ENCODE results near the gene POLE3.
"Not testable (repeated sequence)": the region's sequence is repeated elsewhere in the genome, so short reads cannot be mapped to it uniquely, and the experiment has no call there.

The POLE3 gene

GRCh38 chr9:113403646-113404045 is 6.8 kb downstream of the POLE3 start:
- DNase-seq (ENCODE audit: low read depth): no peak

GRCh38 chr9:113401027-113401792 is 9.3 kb downstream of the POLE3 start, which contains the start of gene ALAD:
TSS of gene ALAD (minus strand) at chr9:113401284. CDS start at chr9:113393559, 7,725 bp downstream.
- peak; percentile 99 for DNase-seq (ENCODE audit: low read depth)

GRCh38 chr9:113399646-113400200 is 10.8 kb downstream of the POLE3 start:
- no peak for DNase-seq (ENCODE audit: low read depth)

DNA sequence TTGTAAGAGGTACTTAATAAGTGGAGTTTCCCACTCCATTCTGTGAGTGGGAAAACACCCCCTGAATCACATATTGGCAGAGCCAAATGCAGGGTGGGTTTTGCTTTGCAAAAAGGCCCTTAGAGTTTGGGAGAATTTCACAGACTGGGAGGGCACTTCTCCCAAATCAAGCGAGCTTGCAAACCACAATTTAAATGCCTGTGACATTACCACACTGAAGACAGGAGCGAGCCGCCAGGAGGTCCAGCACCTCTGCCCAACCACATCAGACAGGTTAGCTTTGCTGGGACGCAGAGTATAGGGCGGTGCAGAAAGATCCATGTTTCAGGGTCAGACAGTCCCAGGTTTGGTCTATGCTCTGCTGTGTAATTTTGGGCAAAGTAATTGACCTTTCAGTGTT is 11.7 kb downstream of the POLE3 start:
- DNase-seq (ENCODE audit: low read depth): no peak

DNA sequence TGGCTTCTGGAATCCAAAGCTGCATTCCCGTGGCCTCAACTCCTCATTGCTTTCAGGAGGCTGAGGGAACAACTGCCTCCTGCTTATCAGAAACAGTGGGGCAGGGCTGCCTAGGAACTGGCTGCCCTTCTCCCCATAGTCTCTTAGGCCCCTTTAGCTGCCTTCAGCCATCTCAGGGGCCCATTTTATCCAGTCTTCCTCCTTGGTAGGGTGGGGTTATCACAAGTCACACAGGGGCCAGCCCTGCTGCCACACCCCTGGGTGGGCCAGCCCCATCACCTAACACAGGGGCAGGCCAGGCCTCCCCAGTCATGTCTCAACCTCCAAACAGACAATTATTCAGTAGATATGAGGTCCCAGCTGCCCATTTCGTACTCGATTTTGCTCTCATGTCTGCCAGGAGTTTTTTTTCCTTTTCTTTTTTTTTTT is 13.3 kb downstream of the POLE3 start:
- no peak for DNase-seq (ENCODE audit: low read depth)

- DNase-seq (ENCODE audit: low read depth): no peak
These were observed 15.2 kb downstream of the POLE3 start for GRCh38 chr9:113395000-113395861.

- no peak for DNase-seq (ENCODE audit: low read depth)
These were observed 17.2 kb downstream of the POLE3 start for GRCh38 chr9:113393281-113393680.

GRCh38 chr9:113391917-113392316 is 18.6 kb downstream of the POLE3 start:
- DNase-seq (ENCODE audit: low read depth): no peak

- DNase-seq (ENCODE audit: low read depth): no peak
These were observed 20.1 kb downstream of the POLE3 start for GRCh38 chr9:113390192-113390960.

- DNase-seq (ENCODE audit: low read depth): no peak
These were observed 21.0 kb downstream of the POLE3 start for GRCh38 chr9:113389451-113389850.

- DNase-seq (ENCODE audit: low read depth): no peak
These were observed 21.6 kb downstream of the POLE3 start for GRCh38 chr9:113388833-113389232.

GRCh38 chr9:113387560-113388230 is 22.8 kb downstream of the POLE3 start:
- DNase-seq (ENCODE audit: low read depth): no peak

DNA sequence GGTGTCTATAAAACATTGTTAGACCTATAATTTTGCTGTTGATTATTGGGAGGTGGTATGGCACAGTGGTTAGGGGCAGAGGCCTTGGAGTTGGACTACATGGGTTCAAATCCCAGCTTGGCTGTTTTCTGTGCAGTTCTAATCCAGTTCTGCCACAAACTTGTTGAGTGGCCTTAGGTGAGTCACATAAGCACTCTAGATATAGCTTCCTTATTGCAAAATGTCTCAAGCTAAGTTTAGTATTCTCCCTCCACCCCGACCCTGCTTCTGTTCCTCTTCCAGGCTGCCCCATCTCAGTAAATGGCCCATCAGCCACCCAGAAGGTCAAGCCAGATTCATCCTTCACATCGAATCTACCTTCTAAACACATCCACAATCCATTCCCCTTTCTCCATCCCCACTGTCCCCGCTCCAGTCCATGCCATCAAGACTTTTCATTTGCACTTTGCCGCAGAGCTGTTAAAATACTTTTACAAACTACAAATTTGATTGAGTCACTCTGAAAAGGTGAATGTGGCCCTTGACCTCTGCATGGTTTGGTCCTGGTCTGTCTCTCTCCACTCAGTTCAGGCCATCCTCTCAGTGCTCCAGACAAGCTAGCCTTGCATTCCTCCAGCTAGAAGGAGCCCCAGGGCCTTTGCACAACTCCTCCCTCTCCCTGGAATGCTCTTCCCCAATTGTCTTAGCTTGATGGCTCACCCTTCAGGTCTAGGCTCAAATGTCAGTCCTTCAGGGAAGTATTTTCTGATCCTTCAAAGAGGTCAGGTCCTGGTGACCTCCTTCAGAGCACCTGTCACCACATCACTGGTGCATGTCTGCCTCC is 23.7 kb downstream of the POLE3 start:
- DNase-seq (ENCODE audit: low read depth): no peak

- DNase-seq (ENCODE audit: low read depth): no peak
These were observed 28.5 kb downstream of the POLE3 start for GRCh38 chr9:113381909-113382411.

DNA sequence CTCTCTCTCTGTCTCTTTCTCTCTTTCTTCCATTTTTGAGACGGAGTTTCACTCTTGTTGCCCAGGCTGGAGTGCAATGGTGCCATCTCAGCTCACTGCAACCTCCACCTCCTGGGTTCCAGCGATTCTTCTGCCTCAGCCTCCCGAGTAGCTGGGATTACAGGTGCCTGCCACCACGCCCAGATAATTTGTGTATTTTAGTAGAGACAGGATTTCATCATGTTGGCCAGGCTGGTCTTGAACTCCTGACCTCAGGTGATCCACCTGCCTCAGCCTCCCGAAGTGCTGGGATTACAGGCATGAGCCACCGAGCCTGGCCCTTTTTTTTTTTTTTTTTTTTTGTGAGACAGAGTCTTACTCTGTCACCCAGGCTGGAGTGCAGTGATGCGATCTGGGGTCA is 29.0 kb downstream of the POLE3 start:
- not testable (repeated sequence) for DNase-seq (ENCODE audit: low read depth)

- DNase-seq (ENCODE audit: low read depth): no peak
These were observed 29.6 kb downstream of the POLE3 start for GRCh38 chr9:113380869-113381378.

DNA sequence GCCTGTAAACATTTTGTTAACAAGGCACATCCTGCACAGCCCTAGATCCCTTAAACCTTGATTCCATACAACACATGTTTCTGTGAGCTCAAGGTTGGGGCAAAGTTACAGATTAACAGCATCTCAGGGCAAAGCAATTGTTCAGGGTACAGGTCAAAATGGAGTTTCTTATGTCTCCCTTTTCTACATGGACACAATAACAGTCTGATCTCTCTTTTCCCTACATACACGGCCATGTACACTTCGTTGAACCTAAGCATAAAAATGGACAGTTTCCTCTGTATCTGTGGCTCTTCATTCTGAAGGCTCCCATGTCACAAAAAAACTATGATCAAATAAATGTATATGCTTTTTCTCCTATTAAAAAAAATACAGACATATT is 30.7 kb downstream of the POLE3 start:
- not testable (repeated sequence) for DNase-seq (ENCODE audit: low read depth)

DNA sequence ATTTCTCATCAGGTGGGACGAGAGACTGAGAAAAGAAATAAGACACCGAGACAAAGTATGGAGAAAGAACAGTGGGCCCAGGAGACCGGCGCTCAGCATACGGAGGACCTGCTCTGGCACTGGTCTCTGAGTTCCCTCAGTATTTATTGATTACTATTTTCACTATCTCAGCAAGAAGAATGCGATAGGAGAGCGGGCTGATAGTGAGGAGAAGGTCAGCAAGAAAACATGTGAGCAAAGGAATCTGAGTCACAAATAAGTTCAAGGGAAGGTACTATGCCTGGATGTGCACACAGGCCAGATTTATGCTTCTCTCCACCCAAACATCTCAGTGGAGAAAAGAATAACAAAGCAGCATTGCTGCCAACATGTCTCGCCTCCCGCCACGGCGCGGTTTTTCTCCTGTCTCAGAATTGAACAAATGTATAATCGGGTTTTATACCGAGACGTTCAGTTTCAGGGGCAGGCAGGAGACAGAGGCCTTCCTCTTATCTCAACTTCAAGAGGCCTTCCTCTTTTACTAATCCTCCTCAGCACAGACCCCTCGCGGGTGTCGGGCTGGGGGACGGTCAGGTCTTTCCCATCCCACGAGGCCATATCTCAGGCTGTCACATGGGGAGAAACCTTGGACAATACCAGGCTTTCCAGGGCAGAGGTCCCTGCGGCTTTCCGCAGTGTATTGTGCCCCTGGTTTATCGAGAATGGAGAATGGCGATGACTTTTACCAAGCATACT is 31.2 kb downstream of the POLE3 start:
- DNase-seq (ENCODE audit: low read depth): not testable (repeated sequence)

All from T-helper 22 cell (primary cell).